ENCODE measurements around the gene GAA.
A peak's percentile ranks its signal among the peaks of the same experiment; 100 is the strongest.
"Not testable (repeated sequence)": the region's sequence is repeated elsewhere in the genome, so short reads cannot be mapped to it uniquely, and the experiment has no call there.

The GAA gene

GRCh38 chr17:80146121-80147034, 45.0 kb downstream of the GAA start:
- DNase-seq = no peak

- peak; percentile 99 for DNase-seq
Observed at GRCh38 chr17:80147035-80147822, 45.8 kb downstream of the GAA start, which contains the start of gene EIF4A3. Gene EIF4A3 (minus strand): TSS chr17:80147128. CDS start chr17:80146961, 167 bp downstream.

- peak; percentile 70 for DNase-seq
Observed at GRCh38 chr17:80151333-80151732, 50.0 kb downstream of the GAA start.

- peak; percentile 32 for DNase-seq
Observed at GRCh38 chr17:80152081-80152702, 50.8 kb downstream of the GAA start.

- no peak for DNase-seq
Observed at GRCh38 chr17:80153004-80153403, 51.6 kb downstream of the GAA start.

GRCh38 chr17:80154166-80154565, 52.8 kb downstream of the GAA start:
- DNase-seq = no peak

GRCh38 chr17:80155600-80155999, 54.2 kb downstream of the GAA start:
- not testable (repeated sequence) for DNase-seq

- DNase-seq = no peak
Observed at GRCh38 chr17:80158846-80159245, 57.5 kb downstream of the GAA start.

GRCh38 chr17:80160536-80160935, 59.2 kb downstream of the GAA start:
- DNase-seq = no peak

GRCh38 chr17:80163336-80163735, 62.0 kb downstream of the GAA start:
- peak; percentile 16 for DNase-seq

- DNase-seq = no peak
Observed at GRCh38 chr17:80164185-80164584, 62.8 kb downstream of the GAA start.

- no peak for DNase-seq
Observed at GRCh38 chr17:80166446-80166845, 65.1 kb downstream of the GAA start.

- no peak for DNase-seq
Observed at GRCh38 chr17:80168371-80168770, 67.0 kb downstream of the GAA start.

- no peak for DNase-seq
Observed at GRCh38 chr17:80169107-80169506, 67.7 kb downstream of the GAA start.
